GM13976 (cell line): ENCODE measurements around the gene PPP1R3G.

Experiments used
- DNase-seq: peaks from one replicate; pipeline ENCODE4 v3.0.0; 2012; ENCODE audit warnings: low spot score
- CTCF ChIP-seq: IDR thresholded peaks from 2 replicates; pipeline ENCODE4 v1.5.1; 2012; ENCODE audit warnings: borderline replicate concordance, mild to moderate bottlenecking; ENCODE audit not compliant: insufficient read depth; ENCODE audit errors: extremely low read depth, missing control alignments, control extremely low read depth
- in situ Hi-C: fragments of 300-500 bp; cut with MboI; formaldehyde crosslinking; loops from one replicate; pipeline ENCODE4 v1.12.0; 2022; ENCODE audit warnings: low sequenced_read_pairs, mixed read lengths, inconsistent platforms; ENCODE audit not compliant: unreplicated experiment

The PPP1R3G gene

GRCh38 chr6:5067305-5067704 is 17.8 kb upstream of the PPP1R3G start:
- no peak for TF ChIP-seq CTCF
- DNase-seq: no peak
- in situ Hi-C loops: no loop called here

GRCh38 chr6:5068153-5068751 is 16.9 kb upstream of the PPP1R3G start:
- DNase-seq: no peak
- in situ Hi-C loops: no loop called here
- no peak for TF ChIP-seq CTCF

GRCh38 chr6:5071216-5071615 is 13.9 kb upstream of the PPP1R3G start:
- no peak for TF ChIP-seq CTCF
- in situ Hi-C loops: no loop called here
- no peak for DNase-seq

- TF ChIP-seq CTCF: no peak
- in situ Hi-C loops: no loop called here
- no peak for DNase-seq
Measured at GRCh38 chr6:5072440-5072839, 12.7 kb upstream of the PPP1R3G start.

- TF ChIP-seq CTCF: no peak
- in situ Hi-C loops: no loop called here
- no peak for DNase-seq
Measured at GRCh38 chr6:5073992-5074391, 11.1 kb upstream of the PPP1R3G start.

GRCh38 chr6:5076931-5077330 is 8.2 kb upstream of the PPP1R3G start:
- no peak for TF ChIP-seq CTCF
- in situ Hi-C loops: no loop called here

More at GRCh38 chr6:5076931-5077330, 8.2 kb upstream of the PPP1R3G start:
- no peak for DNase-seq
